K562 (cell line): ENCODE measurements around the gene SEMA4F. TPM values are rescaled to one million over a fixed set of nuclear protein-coding genes. Genes with fewer than 3 reads are reported as not detected.

Experiments
- FOXJ3 ChIP-seq: sonication (generic); formaldehyde crosslinking; IDR thresholded peaks from 2 replicates; pipeline ENCODE4 v1.4.0; 2020; ENCODE audit warnings: mild to moderate bottlenecking, missing genetic modification reagents
- RFX1 ChIP-seq: fragments of 450-650 bp; IDR thresholded peaks from 2 replicates; pipeline ENCODE4 v1.6.1; 2016; ENCODE audit warnings: mild to moderate bottlenecking, moderate library complexity
- SAP30 ChIP-seq: fragments of 200-600 bp; sonication (generic); IDR thresholded peaks from 2 replicates; pipeline ENCODE4 v1.6.1; 2012; ENCODE audit warnings: borderline replicate concordance, low read depth, mild to moderate bottlenecking, moderate library complexity, low read length, control low read depth, inconsistent platforms; ENCODE audit not compliant: insufficient read depth, poor library complexity, severe bottlenecking
- polyA plus RNA-seq, 8 experiments: library from polyadenylated mRNA; depleted of rRNA in 4 of 8; stranded (reverse) in 5 of 8; unstranded in 3 of 8; fragments of >200 nt; fragmentation: Nextera tagmentation in 2 of 8; fragmentation: Illumina TruSeq in 1 of 8; extraction: Ambion mirVana in 2 of 8; extraction: Trizol in 1 of 8; gene quantifications; 2 replicates each; pipeline versions ENCODE4 v1.2.1 to v1.2.3, GENCODE V29; 2011 to 2014; ENCODE audit warnings: inconsistent platforms in 1 of 8, missing spikeins in 1 of 8
- total RNA-seq, 7 experiments: library from RNA; depleted of rRNA in 6 of 7; stranded (reverse); fragments of >200 nt in 6 of 7; fragmentation: Illumina TruSeq in 2 of 7; extraction: Trizol in 2 of 7; gene quantifications; 2 replicates each; pipeline versions ENCODE4 v1.2.1 to v1.2.3, GENCODE V29; 2011 to 2021; ENCODE audit warnings: low replicate concordance in 1 of 7
- TF ChIP-seq, protein P1 (sequence below): sonication (generic); formaldehyde crosslinking; IDR thresholded peaks from 2 replicates; pipeline ENCODE4 v1.8.1; 2023; ENCODE audit warnings: missing genetic modification reagents, mild to moderate bottlenecking, borderline replicate concordance
- TF ChIP-seq, protein P2 (sequence below): IDR thresholded peaks from 2 replicates; pipeline ENCODE4 v1.6.1; 2011; ENCODE audit not compliant: insufficient read length; ENCODE audit errors: extremely low read depth
- TF ChIP-seq, protein P3 (sequence below), 2 experiments: IDR thresholded peaks; 2 replicates each; pipeline ENCODE4 v1.6.1; 2011; ENCODE audit warnings: borderline replicate concordance in 1 of 2, control low read depth in 1 of 2, low read depth in 1 of 2, low read length in 1 of 2, mild to moderate bottlenecking in 1 of 2, mixed read lengths in 1 of 2, moderate library complexity in 1 of 2; ENCODE audit not compliant: insufficient read depth in 1 of 2, insufficient read length in 1 of 2, poor library complexity in 1 of 2, severe bottlenecking in 1 of 2; ENCODE audit errors: extremely low read depth in 1 of 2
- TF ChIP-seq, protein P4 (sequence below): fragments of 150-350 bp; IDR thresholded peaks from 2 replicates; pipeline ENCODE4 v1.6.1; 2014; ENCODE audit warnings: low read depth, mild to moderate bottlenecking, low read length, borderline replicate concordance

The SEMA4F gene
- total and polyA plus RNA-seq, 9 of the 15 experiments (the other 6 are each of a cell fraction or from before 2014, with no cell fraction given): 0.08 to 1.6 (median 0.33) TPM

DNA sequence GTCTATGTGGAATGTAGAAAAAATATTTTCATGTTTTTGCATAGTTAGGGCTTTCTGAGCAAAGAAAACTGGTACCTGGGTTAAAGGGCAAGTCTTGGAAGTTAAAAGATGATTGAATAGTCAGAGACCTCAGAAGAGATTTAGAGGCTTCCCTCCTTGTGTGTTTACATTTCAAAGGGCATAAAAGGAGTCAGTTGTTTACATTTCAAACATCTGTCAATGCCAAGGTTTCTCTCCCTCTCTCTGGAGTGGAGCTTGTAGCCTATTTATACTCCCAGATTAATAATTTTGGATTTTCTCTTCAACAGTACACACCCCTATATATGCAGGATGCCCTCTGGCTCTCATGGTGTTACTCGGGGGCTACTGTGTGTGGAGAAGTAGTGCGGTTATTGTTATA lies 14.5 kb upstream of the SEMA4F start (continued):
- TF ChIP-seq, protein P1, sequence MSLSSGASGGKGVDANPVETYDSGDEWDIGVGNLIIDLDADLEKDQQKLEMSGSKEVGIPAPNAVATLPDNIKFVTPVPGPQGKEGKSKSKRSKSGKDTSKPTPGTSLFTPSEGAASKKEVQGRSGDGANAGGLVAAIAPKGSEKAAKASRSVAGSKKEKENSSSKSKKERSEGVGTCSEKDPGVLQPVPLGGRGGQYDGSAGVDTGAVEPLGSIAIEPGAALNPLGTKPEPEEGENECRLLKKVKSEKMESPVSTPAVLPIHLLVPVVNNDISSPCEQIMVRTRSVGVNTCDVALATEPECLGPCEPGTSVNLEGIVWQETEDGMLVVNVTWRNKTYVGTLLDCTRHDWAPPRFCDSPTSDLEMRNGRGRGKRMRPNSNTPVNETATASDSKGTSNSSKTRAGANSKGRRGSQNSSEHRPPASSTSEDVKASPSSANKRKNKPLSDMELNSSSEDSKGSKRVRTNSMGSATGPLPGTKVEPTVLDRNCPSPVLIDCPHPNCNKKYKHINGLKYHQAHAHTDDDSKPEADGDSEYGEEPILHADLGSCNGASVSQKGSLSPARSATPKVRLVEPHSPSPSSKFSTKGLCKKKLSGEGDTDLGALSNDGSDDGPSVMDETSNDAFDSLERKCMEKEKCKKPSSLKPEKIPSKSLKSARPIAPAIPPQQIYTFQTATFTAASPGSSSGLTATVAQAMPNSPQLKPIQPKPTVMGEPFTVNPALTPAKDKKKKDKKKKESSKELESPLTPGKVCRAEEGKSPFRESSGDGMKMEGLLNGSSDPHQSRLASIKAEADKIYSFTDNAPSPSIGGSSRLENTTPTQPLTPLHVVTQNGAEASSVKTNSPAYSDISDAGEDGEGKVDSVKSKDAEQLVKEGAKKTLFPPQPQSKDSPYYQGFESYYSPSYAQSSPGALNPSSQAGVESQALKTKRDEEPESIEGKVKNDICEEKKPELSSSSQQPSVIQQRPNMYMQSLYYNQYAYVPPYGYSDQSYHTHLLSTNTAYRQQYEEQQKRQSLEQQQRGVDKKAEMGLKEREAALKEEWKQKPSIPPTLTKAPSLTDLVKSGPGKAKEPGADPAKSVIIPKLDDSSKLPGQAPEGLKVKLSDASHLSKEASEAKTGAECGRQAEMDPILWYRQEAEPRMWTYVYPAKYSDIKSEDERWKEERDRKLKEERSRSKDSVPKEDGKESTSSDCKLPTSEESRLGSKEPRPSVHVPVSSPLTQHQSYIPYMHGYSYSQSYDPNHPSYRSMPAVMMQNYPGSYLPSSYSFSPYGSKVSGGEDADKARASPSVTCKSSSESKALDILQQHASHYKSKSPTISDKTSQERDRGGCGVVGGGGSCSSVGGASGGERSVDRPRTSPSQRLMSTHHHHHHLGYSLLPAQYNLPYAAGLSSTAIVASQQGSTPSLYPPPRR: no peak
- TF ChIP-seq, protein P2, sequence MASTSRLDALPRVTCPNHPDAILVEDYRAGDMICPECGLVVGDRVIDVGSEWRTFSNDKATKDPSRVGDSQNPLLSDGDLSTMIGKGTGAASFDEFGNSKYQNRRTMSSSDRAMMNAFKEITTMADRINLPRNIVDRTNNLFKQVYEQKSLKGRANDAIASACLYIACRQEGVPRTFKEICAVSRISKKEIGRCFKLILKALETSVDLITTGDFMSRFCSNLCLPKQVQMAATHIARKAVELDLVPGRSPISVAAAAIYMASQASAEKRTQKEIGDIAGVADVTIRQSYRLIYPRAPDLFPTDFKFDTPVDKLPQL: no peak
- TF ChIP-seq FOXJ3 (CRISPR knock-in tag): no peak
- TF ChIP-seq, protein P3, sequence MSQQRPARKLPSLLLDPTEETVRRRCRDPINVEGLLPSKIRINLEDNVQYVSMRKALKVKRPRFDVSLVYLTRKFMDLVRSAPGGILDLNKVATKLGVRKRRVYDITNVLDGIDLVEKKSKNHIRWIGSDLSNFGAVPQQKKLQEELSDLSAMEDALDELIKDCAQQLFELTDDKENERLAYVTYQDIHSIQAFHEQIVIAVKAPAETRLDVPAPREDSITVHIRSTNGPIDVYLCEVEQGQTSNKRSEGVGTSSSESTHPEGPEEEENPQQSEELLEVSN (IDR thresholded peaks at IDR 0.05; ENCODE audit: borderline replicate concordance in 1 of 2, extremely low read depth in 1 of 2, insufficient read depth in 1 of 2, insufficient read length in 1 of 2, low read depth in 1 of 2, low read length in 1 of 2, poor library complexity in 1 of 2, severe bottlenecking in 1 of 2): no peak
- no peak for TF ChIP-seq RFX1
- TF ChIP-seq, protein P4, sequence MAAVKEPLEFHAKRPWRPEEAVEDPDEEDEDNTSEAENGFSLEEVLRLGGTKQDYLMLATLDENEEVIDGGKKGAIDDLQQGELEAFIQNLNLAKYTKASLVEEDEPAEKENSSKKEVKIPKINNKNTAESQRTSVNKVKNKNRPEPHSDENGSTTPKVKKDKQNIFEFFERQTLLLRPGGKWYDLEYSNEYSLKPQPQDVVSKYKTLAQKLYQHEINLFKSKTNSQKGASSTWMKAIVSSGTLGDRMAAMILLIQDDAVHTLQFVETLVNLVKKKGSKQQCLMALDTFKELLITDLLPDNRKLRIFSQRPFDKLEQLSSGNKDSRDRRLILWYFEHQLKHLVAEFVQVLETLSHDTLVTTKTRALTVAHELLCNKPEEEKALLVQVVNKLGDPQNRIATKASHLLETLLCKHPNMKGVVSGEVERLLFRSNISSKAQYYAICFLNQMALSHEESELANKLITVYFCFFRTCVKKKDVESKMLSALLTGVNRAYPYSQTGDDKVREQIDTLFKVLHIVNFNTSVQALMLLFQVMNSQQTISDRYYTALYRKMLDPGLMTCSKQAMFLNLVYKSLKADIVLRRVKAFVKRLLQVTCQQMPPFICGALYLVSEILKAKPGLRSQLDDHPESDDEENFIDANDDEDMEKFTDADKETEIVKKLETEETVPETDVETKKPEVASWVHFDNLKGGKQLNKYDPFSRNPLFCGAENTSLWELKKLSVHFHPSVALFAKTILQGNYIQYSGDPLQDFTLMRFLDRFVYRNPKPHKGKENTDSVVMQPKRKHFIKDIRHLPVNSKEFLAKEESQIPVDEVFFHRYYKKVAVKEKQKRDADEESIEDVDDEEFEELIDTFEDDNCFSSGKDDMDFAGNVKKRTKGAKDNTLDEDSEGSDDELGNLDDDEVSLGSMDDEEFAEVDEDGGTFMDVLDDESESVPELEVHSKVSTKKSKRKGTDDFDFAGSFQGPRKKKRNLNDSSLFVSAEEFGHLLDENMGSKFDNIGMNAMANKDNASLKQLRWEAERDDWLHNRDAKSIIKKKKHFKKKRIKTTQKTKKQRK: no peak
- TF ChIP-seq SAP30: no peak
